CD4-positive, CD25-positive, alpha-beta regulatory T cell (primary cell): ENCODE results near the gene CD48. TPM values are rescaled to one million over a fixed set of nuclear protein-coding genes. Genes with fewer than 3 reads are reported as not detected.

Source experiments
- ATAC-seq, 2 donors: fragments of 150-1000 bp; cut with Tn5 transposase; one replicate each; pipeline ENCODE4 v1.10.0; 2021; ENCODE audit warnings: low read depth in 2 of 2, moderate number of reproducible peaks in 2 of 2, moderate library complexity in 1 of 2
- DNase-seq, 3 donors: peaks; one replicate each; pipeline versions ENCODE4 v3.0.0 to v3.0.0-alpha.2; 2012 to 2022; ENCODE audit warnings: mixed read lengths in 1 of 3
- H3K27ac ChIP-seq: one replicate; pipeline ENCODE4 v1.7.0; 2013; ENCODE audit warnings: mild to moderate bottlenecking, low read length; ENCODE audit not compliant: insufficient read depth, poor library complexity, severe bottlenecking
- H3K27me3 ChIP-seq: one replicate; pipeline ENCODE4 v1.7.0; 2013; ENCODE audit warnings: low read length; ENCODE audit not compliant: control insufficient read depth, insufficient read depth
- H3K36me3 ChIP-seq: one replicate; pipeline ENCODE4 v1.7.0; 2013; ENCODE audit warnings: mild to moderate bottlenecking, low read length, moderate library complexity; ENCODE audit not compliant: control insufficient read depth, insufficient read depth
- H3K4me1 ChIP-seq: 2 replicates; pipeline ENCODE4 v1.7.0; 2013; ENCODE audit warnings: mild to moderate bottlenecking, low read length; ENCODE audit not compliant: insufficient read depth, control insufficient read depth, poor library complexity, severe bottlenecking
- H3K4me3 ChIP-seq: one replicate; pipeline ENCODE4 v1.7.0; 2013; ENCODE audit warnings: low read depth, mild to moderate bottlenecking, low read length, moderate library complexity
- H3K9me3 ChIP-seq, 2 experiments: 1 replicate in 1 of 2; 2 replicates in 1 of 2; pipeline ENCODE4 v1.7.0; 2013; ENCODE audit warnings: low read length in 2 of 2, mild to moderate bottlenecking in 1 of 2, moderate library complexity in 1 of 2; ENCODE audit not compliant: control insufficient read depth in 2 of 2
- H3K27ac Mint-ChIP-seq, 3 donors: one replicate each; pipeline ENCODE4 v1.8.0; 2020 to 2022; ENCODE audit warnings: mild to moderate bottlenecking in 3 of 3, mixed read lengths in 3 of 3, moderate library complexity in 2 of 3
- H3K27me3 Mint-ChIP-seq: one replicate; pipeline ENCODE4 v1.8.0; 2022; ENCODE audit warnings: mild to moderate bottlenecking, mixed read lengths
- H3K36me3 Mint-ChIP-seq: one replicate; pipeline ENCODE4 v1.8.0; 2020; ENCODE audit warnings: mixed read lengths
- H3K4me1 Mint-ChIP-seq, 4 donors: one replicate each; pipeline ENCODE4 v1.8.0; 2020 to 2022; ENCODE audit warnings: mixed read lengths in 4 of 4, mild to moderate bottlenecking in 1 of 4
- H3K4me3 Mint-ChIP-seq, 4 donors: one replicate each; pipeline ENCODE4 v1.8.0; 2020 to 2022; ENCODE audit warnings: mild to moderate bottlenecking in 4 of 4, mixed read lengths in 4 of 4, moderate library complexity in 3 of 4
- H3K9me3 Mint-ChIP-seq, 7 donors: one replicate each; pipeline ENCODE4 v1.8.0; 2020 to 2022; ENCODE audit warnings: mixed read lengths in 7 of 7, mild to moderate bottlenecking in 3 of 7, moderate library complexity in 2 of 7
- polyA plus RNA-seq, 4 donors: library from polyadenylated mRNA; unstranded; fragments of 300-500 nt; fragmentation: Illumina TruSeq; gene quantifications; one replicate each; pipeline ENCODE4 v1.2.3, GENCODE V29; 2021
- total RNA-seq: library from RNA; stranded (reverse); gene quantifications from one replicate; pipeline ENCODE4 v1.2.3, GENCODE V29; 2022

The CD48 gene
- total and polyA plus RNA-seq, 5 donors from 2014 or later: 196 to 290 (median 242) TPM

- no peak for DNase-seq
Observed at GRCh38 chr1:160639652-160640051, 72.0 kb downstream of the CD48 start.

GRCh38 chr1:160638926-160639325 is 72.7 kb downstream of the CD48 start:
- peak overlapping the region; percentile 94 to 99 (median 97) for H3K27ac Mint-ChIP-seq
- H3K9me3 Mint-ChIP-seq: no peaks in the 10 kb centered on the region
- no peaks in the 10 kb centered on the region for H3K27me3 Mint-ChIP-seq
- Histone ChIP-seq H3K9me3 (no peaks in the 10 kb centered on the region), H3K27ac (peak overlapping the region; percentile 86), H3K4me1 (peaks cover 95% of the 10 kb centered on the region), H3K36me3 (peaks cover 34% of the 10 kb centered on the region), H3K27me3 (no peaks in the 10 kb centered on the region), H3K4me3 (peak overlapping the region; percentile 81)
- peaks cover 41% of the 10 kb centered on the region for H3K36me3 Mint-ChIP-seq
- ATAC-seq (no peak), DNase-seq (no peak)
- peak overlapping the region; percentile 80 to 100 (median 89) for H3K4me3 Mint-ChIP-seq
- peaks cover 40 to 94% (median 80%) of the 10 kb centered on the region in 4 donors for H3K4me1 Mint-ChIP-seq

More at GRCh38 chr1:160639652-160640051, 72.0 kb downstream of the CD48 start:
- peaks cover 37% of the 10 kb centered on the region for H3K36me3 Mint-ChIP-seq
- no peak for ATAC-seq
- Histone ChIP-seq H3K4me1 (peaks cover 92% of the 10 kb centered on the region), H3K27me3 (no peaks in the 10 kb centered on the region), H3K9me3 (no peaks in the 10 kb centered on the region), H3K4me3 (peak overlapping the region; percentile 99), H3K36me3 (peaks cover 26% of the 10 kb centered on the region), H3K27ac (peak overlapping the region; percentile 86)
- no peaks in the 10 kb centered on the region for H3K9me3 Mint-ChIP-seq
- no peaks in the 10 kb centered on the region for H3K27me3 Mint-ChIP-seq
- H3K4me3 Mint-ChIP-seq: peak overlapping the region; percentile 80 to 100 (median 91)
- peaks cover 39 to 94% (median 76%) of the 10 kb centered on the region in 4 donors for H3K4me1 Mint-ChIP-seq
- peak overlapping the region; percentile 94 to 97 (median 96) for H3K27ac Mint-ChIP-seq

GRCh38 chr1:160638540-160638857 is 73.1 kb downstream of the CD48 start:
- Mint-ChIP-seq H3K27me3 (no peaks in the 10 kb centered on the region), H3K4me1 (peaks cover 40 to 94% (median 80%) of the 10 kb centered on the region in 4 donors), H3K4me3 (peak overlapping the region; percentile 80 to 100 (median 89)), H3K27ac (peak overlapping the region; percentile 94 to 99 (median 97)), H3K9me3 (no peaks in the 10 kb centered on the region), H3K36me3 (peaks cover 45% of the 10 kb centered on the region)
- ATAC-seq (no peak), DNase-seq (no peak)
- Histone ChIP-seq H3K9me3 (no peaks in the 10 kb centered on the region), H3K4me1 (peaks cover 98% of the 10 kb centered on the region), H3K36me3 (peaks cover 37% of the 10 kb centered on the region), H3K4me3 (peak overlapping the region; percentile 81), H3K27ac (peak overlapping the region; percentile 86), H3K27me3 (no peaks in the 10 kb centered on the region)

- peaks cover 47% of the 10 kb centered on the region for H3K36me3 Mint-ChIP-seq
- H3K9me3 ChIP-seq: no peaks in the 10 kb centered on the region
- H3K27ac ChIP-seq: peak overlapping the region; percentile 86
- H3K27ac Mint-ChIP-seq: peak overlapping the region; percentile 94 to 99 (median 97)
- H3K4me3 ChIP-seq: peak overlapping the region; percentile 81
- H3K4me1 ChIP-seq: peaks cover 98% of the 10 kb centered on the region
- peaks cover 41 to 94% (median 80%) of the 10 kb centered on the region in 4 donors for H3K4me1 Mint-ChIP-seq
- H3K27me3 ChIP-seq: no peaks in the 10 kb centered on the region
- no peaks in the 10 kb centered on the region for H3K27me3 Mint-ChIP-seq
- peak in 2 of 3 donors; percentile 78 to 89 for DNase-seq
- peak overlapping the region; percentile 80 to 100 (median 89) for H3K4me3 Mint-ChIP-seq
- peaks cover 42% of the 10 kb centered on the region for H3K36me3 ChIP-seq
- ATAC-seq: peak; percentile 66 to 68
- H3K9me3 Mint-ChIP-seq: no peaks in the 10 kb centered on the region
Observed at GRCh38 chr1:160637821-160638539, 73.6 kb downstream of the CD48 start.

- H3K36me3 Mint-ChIP-seq: peaks cover 50% of the 10 kb centered on the region
Observed at GRCh38 chr1:160637065-160637464, 74.6 kb downstream of the CD48 start.

GRCh38 chr1:160636547-160636946 is 75.1 kb downstream of the CD48 start:
- peaks cover 55% of the 10 kb centered on the region for H3K36me3 Mint-ChIP-seq
- peaks cover 49% of the 10 kb centered on the region for H3K36me3 ChIP-seq

More at GRCh38 chr1:160637065-160637464, 74.6 kb downstream of the CD48 start:
- Histone ChIP-seq H3K4me1 (peaks cover 98% of the 10 kb centered on the region), H3K4me3 (peak overlapping the region; percentile 81), H3K27ac (peak overlapping the region; percentile 86), H3K36me3 (peaks cover 49% of the 10 kb centered on the region), H3K27me3 (no peaks in the 10 kb centered on the region), H3K9me3 (no peaks in the 10 kb centered on the region)
- DNase-seq (no peak), ATAC-seq (no peak)
- Mint-ChIP-seq H3K27ac (peak overlapping the region in 2 of 3 donors; percentile 94 to 97), H3K4me1 (peaks cover 41 to 93% (median 76%) of the 10 kb centered on the region in 4 donors), H3K4me3 (peak overlapping the region; percentile 80 to 100 (median 89)), H3K27me3 (no peaks in the 10 kb centered on the region), H3K9me3 (no peaks in the 10 kb centered on the region)

GRCh38 chr1:160636076-160636475 is 75.5 kb downstream of the CD48 start:
- Mint-ChIP-seq H3K36me3 (peaks cover 60% of the 10 kb centered on the region), H3K27me3 (no peaks in the 10 kb centered on the region), H3K4me1 (peaks cover 42 to 94% (median 79%) of the 10 kb centered on the region in 4 donors), H3K9me3 (peaks cover 0 to 1% (median 0%) of the 10 kb centered on the region in 7 donors), H3K4me3 (peak overlapping the region in 2 of 4 donors; percentile 13 to 21), H3K27ac (peak overlapping the region in 2 of 3 donors; percentile 43 to 45)
- H3K4me1 ChIP-seq: peaks cover 98% of the 10 kb centered on the region
- ATAC-seq: no peak
- no peak overlapping the region for H3K27ac ChIP-seq
- no peaks in the 10 kb centered on the region for H3K9me3 ChIP-seq
- no peak for DNase-seq
- H3K36me3 ChIP-seq: peaks cover 53% of the 10 kb centered on the region
- no peaks in the 10 kb centered on the region for H3K27me3 ChIP-seq
- H3K4me3 ChIP-seq: no peak overlapping the region

More at GRCh38 chr1:160636547-160636946, 75.1 kb downstream of the CD48 start:
- H3K27ac ChIP-seq: no peak overlapping the region
- Mint-ChIP-seq H3K9me3 (peaks cover 0 to 1% (median 0%) of the 10 kb centered on the region in 7 donors), H3K27ac (peak overlapping the region in 1 of 3 donors; percentile 94), H3K4me3 (peak overlapping the region in 1 of 4 donors; percentile 5), H3K4me1 (peaks cover 41 to 93% (median 76%) of the 10 kb centered on the region in 4 donors), H3K27me3 (no peaks in the 10 kb centered on the region)
- H3K4me3 ChIP-seq: no peak overlapping the region
- H3K27me3 ChIP-seq: no peaks in the 10 kb centered on the region
- peaks cover 98% of the 10 kb centered on the region for H3K4me1 ChIP-seq
- DNase-seq (no peak), ATAC-seq (no peak)
- H3K9me3 ChIP-seq: no peaks in the 10 kb centered on the region
